SH-SY5Y (cell line): ENCODE data around the gene HAUS8.

ENCODE experiments used
- GATA2 ChIP-seq: IDR thresholded peaks from 2 replicates; pipeline ENCODE4 v1.6.1; 2011; ENCODE audit warnings: mild to moderate bottlenecking, low read depth, low read length
- GATA3 ChIP-seq: IDR thresholded peaks from 2 replicates; pipeline ENCODE4 v1.6.1; 2011; ENCODE audit warnings: low read depth, mild to moderate bottlenecking, low read length, moderate library complexity

GRCh38 chr19:17005000-17005399 lies 70.3 kb downstream of the HAUS8 start:
- TF ChIP-seq GATA2 (no peak), GATA3 (no peak)
